ENCODE data around the gene ARHGAP5.

The ARHGAP5 gene

DNA sequence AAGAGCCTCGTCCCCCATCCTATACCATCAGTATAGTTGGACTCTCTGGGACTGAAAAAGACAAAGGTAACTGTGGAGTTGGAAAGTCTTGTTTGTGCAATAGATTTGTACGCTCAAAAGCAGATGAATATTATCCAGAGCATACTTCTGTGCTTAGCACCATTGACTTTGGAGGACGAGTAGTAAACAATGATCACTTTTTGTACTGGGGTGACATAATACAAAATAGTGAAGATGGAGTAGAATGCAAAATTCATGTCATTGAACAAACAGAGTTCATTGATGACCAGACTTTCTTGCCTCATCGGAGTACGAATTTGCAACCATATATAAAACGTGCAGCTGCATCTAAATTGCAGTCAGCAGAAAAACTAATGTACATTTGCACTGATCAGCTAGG is 13.6 kb downstream of the ARHGAP5 start:
- H3K79me2 ChIP-seq (ENCODE audit: insufficient read depth, low read length): no peaks in the 10 kb centered on the region
- H3F3A ChIP-seq (ENCODE audit: insufficient read depth, low read length): no peaks in the 10 kb centered on the region
- no peak overlapping the region for H3K27ac ChIP-seq (ENCODE audit: low read depth, low read length, poor library complexity, severe bottlenecking)
- no peaks in the 10 kb centered on the region for H4K20me1 ChIP-seq (ENCODE audit: insufficient read depth, low read length)
- H3K9ac ChIP-seq (ENCODE audit: low read length): no peak overlapping the region
- H3K4me2 ChIP-seq (ENCODE audit: low read length): no peak overlapping the region
- H3K9me3 ChIP-seq (ENCODE audit: low read length): no peaks in the 10 kb centered on the region
- no peaks in the 10 kb centered on the region for H3K27me3 ChIP-seq (ENCODE audit: insufficient read depth, low read length)
- TF ChIP-seq, protein P1, sequence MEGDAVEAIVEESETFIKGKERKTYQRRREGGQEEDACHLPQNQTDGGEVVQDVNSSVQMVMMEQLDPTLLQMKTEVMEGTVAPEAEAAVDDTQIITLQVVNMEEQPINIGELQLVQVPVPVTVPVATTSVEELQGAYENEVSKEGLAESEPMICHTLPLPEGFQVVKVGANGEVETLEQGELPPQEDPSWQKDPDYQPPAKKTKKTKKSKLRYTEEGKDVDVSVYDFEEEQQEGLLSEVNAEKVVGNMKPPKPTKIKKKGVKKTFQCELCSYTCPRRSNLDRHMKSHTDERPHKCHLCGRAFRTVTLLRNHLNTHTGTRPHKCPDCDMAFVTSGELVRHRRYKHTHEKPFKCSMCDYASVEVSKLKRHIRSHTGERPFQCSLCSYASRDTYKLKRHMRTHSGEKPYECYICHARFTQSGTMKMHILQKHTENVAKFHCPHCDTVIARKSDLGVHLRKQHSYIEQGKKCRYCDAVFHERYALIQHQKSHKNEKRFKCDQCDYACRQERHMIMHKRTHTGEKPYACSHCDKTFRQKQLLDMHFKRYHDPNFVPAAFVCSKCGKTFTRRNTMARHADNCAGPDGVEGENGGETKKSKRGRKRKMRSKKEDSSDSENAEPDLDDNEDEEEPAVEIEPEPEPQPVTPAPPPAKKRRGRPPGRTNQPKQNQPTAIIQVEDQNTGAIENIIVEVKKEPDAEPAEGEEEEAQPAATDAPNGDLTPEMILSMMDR (IDR thresholded peaks at IDR 0.05; ENCODE audit: low read length): no peak
- TF ChIP-seq EZH2 (IDR thresholded peaks at IDR 0.05; ENCODE audit: borderline replicate concordance, low read length): no peak
- no peak overlapping the region for H2AFZ ChIP-seq (ENCODE audit: low read length)
- no peak overlapping the region for H3K4me3 ChIP-seq (ENCODE audit: low read depth, low read length, poor library complexity, severe bottlenecking)
- H3K4me1 ChIP-seq (ENCODE audit: insufficient read depth, low read length, severe bottlenecking): no peaks in the 10 kb centered on the region
- no peaks in the 10 kb centered on the region for H3K36me3 ChIP-seq (ENCODE audit: insufficient read depth, low read length)
- no peaks in the 10 kb centered on the region for H3K9me2 ChIP-seq (ENCODE audit: low read depth, low read length)

DNA sequence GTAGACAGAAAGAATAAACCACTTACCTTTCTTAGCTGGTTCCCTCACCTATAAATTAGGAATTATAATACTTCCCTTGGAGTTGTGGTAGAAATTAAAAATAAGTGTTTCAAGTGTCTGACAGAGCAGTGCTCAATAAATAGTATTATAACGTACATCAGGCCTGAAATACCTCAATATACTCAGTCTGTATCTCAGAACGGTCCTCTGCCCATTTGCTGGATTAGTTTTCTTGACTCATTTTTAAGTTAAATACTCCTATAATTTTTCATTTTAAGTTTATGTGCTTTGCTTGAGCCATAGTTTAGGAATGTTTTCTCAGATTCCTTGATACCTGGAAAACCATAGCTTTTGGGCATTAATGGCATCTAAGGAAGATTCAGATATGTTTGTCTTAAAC is 22.4 kb downstream of the ARHGAP5 start:
- no peaks in the 10 kb centered on the region for H3K9me3 ChIP-seq (ENCODE audit: low read length)
- H3K9me2 ChIP-seq (ENCODE audit: low read depth, low read length): no peaks in the 10 kb centered on the region
- no peak overlapping the region for H3K9ac ChIP-seq (ENCODE audit: low read length)
- H4K20me1 ChIP-seq (ENCODE audit: insufficient read depth, low read length): no peaks in the 10 kb centered on the region
- H3K4me3 ChIP-seq (ENCODE audit: low read depth, low read length, poor library complexity, severe bottlenecking): no peak overlapping the region
- no peak overlapping the region for H2AFZ ChIP-seq (ENCODE audit: low read length)
- H3K36me3 ChIP-seq (ENCODE audit: insufficient read depth, low read length): no peaks in the 10 kb centered on the region
- H3F3A ChIP-seq (ENCODE audit: insufficient read depth, low read length): no peaks in the 10 kb centered on the region
- peaks cover 10% of the 10 kb centered on the region for H3K4me1 ChIP-seq (ENCODE audit: insufficient read depth, low read length, severe bottlenecking)
- no peaks in the 10 kb centered on the region for H3K79me2 ChIP-seq (ENCODE audit: insufficient read depth, low read length)
- H3K4me2 ChIP-seq (ENCODE audit: low read length): no peak overlapping the region
- TF ChIP-seq, protein P1 (IDR thresholded peaks at IDR 0.05; ENCODE audit: low read length): no peak
- TF ChIP-seq EZH2 (IDR thresholded peaks at IDR 0.05; ENCODE audit: borderline replicate concordance, low read length): no peak
- H3K27ac ChIP-seq (ENCODE audit: low read depth, low read length, poor library complexity, severe bottlenecking): no peak overlapping the region
- no peaks in the 10 kb centered on the region for H3K27me3 ChIP-seq (ENCODE audit: insufficient read depth, low read length)

DNA sequence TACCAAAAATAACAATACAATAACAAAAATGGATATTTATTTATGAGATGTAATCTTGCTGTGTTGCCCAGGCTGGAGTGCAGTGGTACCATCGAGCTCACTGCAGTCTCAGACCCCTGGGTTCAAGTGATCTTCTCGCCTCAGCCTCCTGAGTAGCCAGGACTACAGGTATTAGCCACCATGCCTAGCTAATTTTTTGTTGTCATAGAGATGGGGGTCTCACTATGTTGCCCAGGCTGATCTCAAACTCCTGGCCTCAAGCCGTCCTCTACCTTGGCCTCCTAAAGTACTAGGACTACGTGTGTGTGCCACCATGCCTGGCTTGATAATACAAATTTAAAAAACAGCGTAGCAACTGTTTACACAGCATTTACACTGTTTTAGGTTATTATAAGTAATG is 23.1 kb downstream of the ARHGAP5 start:
- no peak overlapping the region for H2AFZ ChIP-seq (ENCODE audit: low read length)
- H3F3A ChIP-seq (ENCODE audit: insufficient read depth, low read length): no peaks in the 10 kb centered on the region
- H3K27ac ChIP-seq (ENCODE audit: low read depth, low read length, poor library complexity, severe bottlenecking): no peak overlapping the region
- H3K79me2 ChIP-seq (ENCODE audit: insufficient read depth, low read length): no peaks in the 10 kb centered on the region
- peaks cover 10% of the 10 kb centered on the region for H3K4me1 ChIP-seq (ENCODE audit: insufficient read depth, low read length, severe bottlenecking)
- H3K27me3 ChIP-seq (ENCODE audit: insufficient read depth, low read length): no peaks in the 10 kb centered on the region
- H4K20me1 ChIP-seq (ENCODE audit: insufficient read depth, low read length): no peaks in the 10 kb centered on the region
- H3K4me2 ChIP-seq (ENCODE audit: low read length): no peak overlapping the region
- H3K36me3 ChIP-seq (ENCODE audit: insufficient read depth, low read length): no peaks in the 10 kb centered on the region
- no peak overlapping the region for H3K9ac ChIP-seq (ENCODE audit: low read length)
- H3K4me3 ChIP-seq (ENCODE audit: low read depth, low read length, poor library complexity, severe bottlenecking): no peak overlapping the region
- H3K9me3 ChIP-seq (ENCODE audit: low read length): no peaks in the 10 kb centered on the region
- TF ChIP-seq, protein P1 (IDR thresholded peaks at IDR 0.05; ENCODE audit: low read length): no peak
- H3K9me2 ChIP-seq (ENCODE audit: low read depth, low read length): no peaks in the 10 kb centered on the region

All from OCI-LY1 (cell line).